OCI-LY3 (cell line): ENCODE measurements around the gene MSL1.
A peak's percentile ranks its signal among the peaks of the same experiment; 100 is the strongest.

ENCODE experiments used
- H2AFZ ChIP-seq: fragments of 200-600, 300-600 bp; shearing (Covaris generic); 2 replicates; pipeline ENCODE4 v1.6.0; 2014; ENCODE audit warnings: antibody characterized with exemption, low read depth, low read length
- H3K27ac ChIP-seq: fragments of 200-600, 300-600 bp; sonication (generic); 2 replicates; pipeline ENCODE4 v1.5.1; 2014; ENCODE audit warnings: mild to moderate bottlenecking, low read length, moderate library complexity, mixed read lengths
- H3K27me3 ChIP-seq: fragments of 200-600, 300-600 bp; sonication (generic); 2 replicates; pipeline ENCODE4 v1.6.1; 2014; ENCODE audit warnings: low read depth, low read length, mixed read lengths
- H3K36me3 ChIP-seq: fragments of 200-600, 300-600 bp; sonication (generic); replicated peaks from 2 replicates; pipeline ENCODE3; 2014; ENCODE audit warnings: low read depth, low read length, mixed read lengths
- H3K4me1 ChIP-seq: fragments of 300-600, 200-600 bp; sonication (generic); 2 replicates; pipeline ENCODE4 v1.6.1; 2014; ENCODE audit warnings: low read length, mixed read lengths
- H3K4me2 ChIP-seq: fragments of 200-600, 300-600 bp; sonication (generic); 2 replicates; pipeline ENCODE4 v1.6.1; 2014; ENCODE audit warnings: low read length, mixed read lengths
- H3K4me3 ChIP-seq: fragments of 300-600, 200-600 bp; sonication (generic); 2 replicates; pipeline ENCODE4 v1.5.1; 2014; ENCODE audit warnings: antibody characterized with exemption, mild to moderate bottlenecking, low read length, moderate library complexity
- H3K79me2 ChIP-seq: fragments of 300-600, 200-600 bp; shearing (Covaris generic); 2 replicates; pipeline ENCODE4 v1.6.1; 2014; ENCODE audit warnings: mild to moderate bottlenecking, low read length, mixed read lengths
- H3K9ac ChIP-seq: fragments of 300-600, 200-600 bp; shearing (Covaris generic); 2 replicates; pipeline ENCODE4 v1.6.0; 2014; ENCODE audit warnings: mild to moderate bottlenecking, low read length, moderate library complexity
- H3K9me3 ChIP-seq: fragments of 200-600, 300-600 bp; shearing (Covaris generic); 2 replicates; pipeline ENCODE4 v1.6.1; 2014; ENCODE audit warnings: low read length, mixed read lengths; ENCODE audit not compliant: insufficient read depth
- H4K20me1 ChIP-seq: fragments of 200-600, 300-600 bp; sonication (generic); 2 replicates; pipeline ENCODE4 v1.6.1; 2016; ENCODE audit warnings: low read length, mixed read lengths; ENCODE audit not compliant: insufficient read depth
- CTCF ChIP-seq: fragments of 200-600, 300-600 bp; sonication (generic); IDR thresholded peaks from 2 replicates; pipeline ENCODE4 v1.5.1; 2014; ENCODE audit warnings: antibody characterized with exemption, low read length, low read depth
- EZH2phosphoT487 ChIP-seq: fragments of 200-600 bp; shearing (Covaris generic); IDR thresholded peaks from 2 replicates; pipeline ENCODE4 v1.6.1; 2018; ENCODE audit warnings: antibody characterized with exemption, mixed run types, low read depth

Gene MSL1, protein sequence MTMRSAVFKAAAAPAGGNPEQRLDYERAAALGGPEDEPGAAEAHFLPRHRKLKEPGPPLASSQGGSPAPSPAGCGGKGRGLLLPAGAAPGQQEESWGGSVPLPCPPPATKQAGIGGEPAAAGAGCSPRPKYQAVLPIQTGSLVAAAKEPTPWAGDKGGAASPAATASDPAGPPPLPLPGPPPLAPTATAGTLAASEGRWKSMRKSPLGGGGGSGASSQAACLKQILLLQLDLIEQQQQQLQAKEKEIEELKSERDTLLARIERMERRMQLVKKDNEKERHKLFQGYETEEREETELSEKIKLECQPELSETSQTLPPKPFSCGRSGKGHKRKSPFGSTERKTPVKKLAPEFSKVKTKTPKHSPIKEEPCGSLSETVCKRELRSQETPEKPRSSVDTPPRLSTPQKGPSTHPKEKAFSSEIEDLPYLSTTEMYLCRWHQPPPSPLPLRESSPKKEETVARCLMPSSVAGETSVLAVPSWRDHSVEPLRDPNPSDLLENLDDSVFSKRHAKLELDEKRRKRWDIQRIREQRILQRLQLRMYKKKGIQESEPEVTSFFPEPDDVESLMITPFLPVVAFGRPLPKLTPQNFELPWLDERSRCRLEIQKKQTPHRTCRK

DNA sequence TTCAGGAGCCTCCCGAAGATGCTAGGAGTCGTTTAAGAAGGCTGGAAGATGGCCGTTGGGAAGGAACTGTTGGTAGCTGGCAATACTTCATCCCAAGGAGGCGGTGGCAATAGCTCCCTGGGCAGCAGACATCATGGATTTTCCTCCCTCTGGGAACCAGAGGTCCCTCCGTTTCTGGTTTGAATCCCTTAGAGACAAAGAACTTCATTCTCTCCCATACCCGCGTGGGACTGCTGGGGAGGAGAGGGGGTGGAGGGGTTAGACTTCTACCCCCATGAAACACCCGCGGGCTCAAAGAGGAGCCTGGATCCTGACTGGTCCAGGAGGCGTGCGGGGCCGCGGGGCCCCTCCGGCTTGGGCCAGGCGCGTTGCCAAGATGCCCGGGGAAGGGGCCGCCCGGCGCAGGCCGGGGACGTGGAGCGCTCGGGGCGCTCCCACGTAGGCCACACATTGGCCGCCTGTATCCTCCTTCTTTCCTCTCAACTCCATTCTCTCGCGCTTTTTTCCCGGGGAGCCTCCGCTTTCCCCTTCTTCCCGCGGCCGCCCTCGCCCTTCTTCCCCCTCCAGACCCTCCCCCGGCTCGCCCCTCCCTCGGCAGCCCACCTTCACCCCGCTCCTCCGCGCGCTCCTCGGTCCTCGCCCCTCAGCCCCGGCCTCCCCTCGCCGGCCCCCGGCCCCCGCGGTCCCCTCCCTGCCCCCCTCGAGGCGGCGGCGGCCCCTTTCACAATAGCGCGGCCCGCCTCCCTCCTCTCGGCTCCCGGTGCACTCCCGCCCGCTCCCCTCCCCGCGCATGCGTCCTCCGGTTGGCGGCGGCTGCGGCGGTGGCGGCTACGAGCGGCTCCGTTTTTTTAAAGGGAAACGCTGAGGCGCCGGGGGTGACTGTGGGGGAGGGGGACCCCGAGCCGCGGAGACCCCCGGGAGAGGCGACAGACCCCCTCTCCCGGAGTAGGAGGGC, at the start of gene MSL1:
TSS of gene MSL1 (plus strand) at position 791 of the 955 bp plus-strand sequence. CDS start 642 bp downstream, outside the sequence.
- H4K20me1 ChIP-seq: peaks cover 26% of the 10 kb centered on the region
- peak within 1 kb of the TSS; percentile 89 for H3K4me3 ChIP-seq
- no peaks in the 10 kb centered on the region for H3K9me3 ChIP-seq
- H3K27ac ChIP-seq: peak within 1 kb of the TSS; percentile 69
- peaks cover 56% of the 10 kb centered on the region for H3K79me2 ChIP-seq
- H3K4me2 ChIP-seq: peak within 1 kb of the TSS; percentile 97
- peaks cover 18% of the 10 kb centered on the region for H3K4me1 ChIP-seq
- peaks cover 18% of the 10 kb centered on the region for H3K36me3 ChIP-seq
- TF ChIP-seq EZH2phosphoT487: no peak
- no peak for TF ChIP-seq CTCF
- H3K27me3 ChIP-seq: no peaks in the 10 kb centered on the region
- H2AFZ ChIP-seq: 0 out of 2 replicates have a peak within 1 kb of the TSS, but pooled peaks have one; percentile 1
- H3K9ac ChIP-seq: peak within 1 kb of the TSS; percentile 90

DNA sequence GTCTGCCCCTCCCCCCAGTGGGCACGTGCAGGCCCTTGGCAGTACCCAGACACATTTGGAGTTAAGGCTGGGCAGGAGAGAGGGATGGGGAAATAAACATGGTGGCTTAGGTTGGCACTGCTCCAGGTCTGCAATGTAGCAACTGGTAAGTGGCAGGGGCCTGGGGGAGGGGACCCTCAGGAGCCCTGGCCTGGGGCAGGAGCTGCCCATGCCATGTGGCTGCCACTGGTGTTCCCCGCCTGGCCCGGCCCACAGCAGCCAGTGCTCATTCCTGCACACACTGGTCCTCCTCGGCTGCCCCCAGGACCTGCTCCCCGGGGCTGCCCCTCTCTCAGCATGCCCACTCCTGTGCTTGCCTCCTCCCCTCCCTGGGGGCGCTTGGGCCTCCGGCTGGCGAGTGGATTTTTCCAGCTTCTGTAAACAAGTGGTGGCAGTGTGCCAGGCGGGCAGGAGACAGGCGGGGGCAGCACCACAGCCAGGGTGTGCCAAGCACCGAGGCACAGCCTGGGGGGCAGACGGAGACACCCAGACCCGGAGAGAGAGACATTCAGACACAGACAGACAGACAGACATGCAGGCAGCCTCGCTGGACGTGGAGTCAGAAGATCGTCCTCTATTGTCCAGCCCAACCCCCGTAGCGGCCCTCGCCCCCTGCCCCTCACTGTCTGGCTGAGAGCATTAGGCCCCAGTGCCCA, 49.6 kb upstream of the MSL1 start:
- Histone ChIP-seq H3K4me3 (no peak overlapping the region), H4K20me1 (no peaks in the 10 kb centered on the region), H2AFZ (no peak overlapping the region), H3K36me3 (no peaks in the 10 kb centered on the region), H3K79me2 (no peaks in the 10 kb centered on the region; the same call in 1 of the 2 replicates), H3K4me2 (no peak overlapping the region), H3K9me3 (no peaks in the 10 kb centered on the region), H3K9ac (no peak overlapping the region), H3K27me3 (no peaks in the 10 kb centered on the region), H3K27ac (no peak overlapping the region), H3K4me1 (peaks cover 37% of the 10 kb centered on the region)
- TF ChIP-seq CTCF (no peak), EZH2phosphoT487 (no peak)

GRCh38 chr17:40072735-40073346, 48.9 kb upstream of the MSL1 start:
- H4K20me1 ChIP-seq: no peaks in the 10 kb centered on the region
- no peaks in the 10 kb centered on the region; the same call in 1 of the 2 replicates for H3K79me2 ChIP-seq
- H3K4me2 ChIP-seq: no peak overlapping the region
- no peak overlapping the region for H3K9ac ChIP-seq
- no peak overlapping the region for H3K4me3 ChIP-seq
- no peaks in the 10 kb centered on the region for H3K36me3 ChIP-seq
- H3K27me3 ChIP-seq: no peaks in the 10 kb centered on the region
- no peak overlapping the region for H2AFZ ChIP-seq
- H3K9me3 ChIP-seq: no peaks in the 10 kb centered on the region
- no peak for TF ChIP-seq EZH2phosphoT487
- no peak overlapping the region for H3K27ac ChIP-seq
- peaks cover 37% of the 10 kb centered on the region for H3K4me1 ChIP-seq
